Measurements from ENCODE around the gene MPDU1.
A peak's percentile ranks its signal among the peaks of the same experiment; 100 is the strongest.

MPDU1 gene

GRCh38 chr17:7561028-7561575 is 22.6 kb upstream of the MPDU1 start:
- peak; percentile 36 to 42 for DNase-seq

DNA sequence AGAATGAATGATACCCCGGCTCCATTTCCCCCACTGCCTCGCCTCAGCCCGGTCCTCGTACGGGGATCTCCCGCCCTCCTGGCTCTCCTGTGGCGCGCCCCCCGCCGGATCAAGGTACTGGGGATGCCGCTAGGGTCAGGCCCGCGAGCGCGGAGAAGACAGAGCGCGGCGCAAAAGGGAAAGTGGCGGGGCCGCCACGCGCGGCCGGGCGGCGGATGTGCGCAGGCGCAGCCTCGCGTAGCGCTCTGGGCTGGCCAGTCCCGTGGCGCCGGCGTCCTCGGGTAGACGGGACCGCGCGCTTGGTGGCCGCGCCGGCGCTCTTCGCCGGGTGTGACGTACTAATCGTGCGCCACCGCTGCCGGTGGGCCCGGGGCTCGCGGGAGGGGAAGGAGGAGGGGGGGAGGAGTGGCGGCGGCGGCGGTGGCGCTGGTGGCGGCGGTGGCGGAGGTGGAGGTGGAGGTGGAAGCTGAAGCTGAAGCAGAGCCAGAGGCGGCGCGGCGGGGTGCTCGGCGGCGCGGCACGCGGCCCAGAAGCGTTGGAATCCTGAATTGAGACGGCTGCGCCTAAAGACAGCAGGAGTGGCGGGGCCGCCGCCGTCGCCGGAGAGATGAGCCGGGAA is 22.0 kb upstream of the MPDU1 start, which contains the start of gene SENP3:
SENP3 (plus strand) TSS at position 331 of the 619 bp plus-strand sequence. CDS start 1,158 bp downstream, outside the sequence.
- DNase-seq: peak; percentile 39 to 55

- no peak for DNase-seq
These were observed 21.4 kb upstream of the MPDU1 start for GRCh38 chr17:7562208-7562605.

DNA sequence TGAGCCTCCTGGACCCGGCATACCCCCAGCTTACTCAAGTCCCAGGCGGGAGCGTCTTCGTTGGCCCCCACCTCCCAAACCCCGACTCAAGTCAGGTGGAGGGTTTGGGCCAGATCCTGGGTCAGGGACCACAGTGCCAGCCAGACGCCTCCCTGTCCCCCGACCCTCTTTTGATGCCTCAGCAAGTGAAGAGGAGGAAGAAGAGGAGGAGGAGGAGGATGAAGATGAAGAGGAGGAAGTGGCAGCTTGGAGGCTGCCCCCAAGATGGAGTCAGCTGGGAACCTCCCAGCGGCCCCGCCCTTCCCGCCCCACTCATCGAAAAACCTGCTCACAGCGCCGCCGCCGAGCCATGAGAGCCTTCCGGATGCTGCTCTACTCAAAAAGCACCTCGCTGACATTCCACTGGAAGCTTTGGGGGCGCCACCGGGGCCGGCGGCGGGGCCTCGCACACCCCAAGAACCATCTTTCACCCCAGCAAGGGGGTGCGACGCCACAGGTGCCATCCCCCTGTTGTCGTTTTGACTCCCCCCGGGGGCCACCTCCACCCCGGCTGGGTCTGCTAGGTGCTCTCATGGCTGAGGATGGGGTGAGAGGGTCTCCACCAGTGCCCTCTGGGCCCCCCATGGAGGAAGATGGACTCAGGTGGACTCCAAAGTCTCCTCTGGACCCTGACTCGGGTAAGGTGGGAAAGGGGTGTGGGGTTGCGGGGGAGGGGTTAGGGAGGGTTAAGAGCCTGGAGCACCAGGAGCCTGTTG is 20.4 kb upstream of the MPDU1 start:
- DNase-seq: no peak

DNA sequence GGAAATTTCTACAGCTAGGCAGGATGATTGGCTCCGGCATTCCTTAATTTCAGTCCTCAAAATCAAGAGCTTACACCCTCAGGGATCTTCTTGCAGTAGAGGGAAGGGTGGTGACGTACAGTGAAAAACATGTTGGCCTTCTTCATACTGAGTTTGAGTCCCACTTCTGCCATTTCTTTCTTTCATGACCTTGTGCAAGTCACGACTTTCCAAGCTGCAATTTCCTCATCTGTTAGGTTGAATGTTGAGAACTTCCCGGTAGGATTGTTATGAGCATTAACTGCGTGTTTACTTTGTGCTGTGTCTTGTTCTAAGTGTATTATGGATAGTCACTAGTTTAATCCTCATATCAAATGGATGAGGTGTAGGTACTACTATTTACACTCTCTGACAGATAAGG is 14.1 kb upstream of the MPDU1 start:
- DNase-seq: no peak

DNA sequence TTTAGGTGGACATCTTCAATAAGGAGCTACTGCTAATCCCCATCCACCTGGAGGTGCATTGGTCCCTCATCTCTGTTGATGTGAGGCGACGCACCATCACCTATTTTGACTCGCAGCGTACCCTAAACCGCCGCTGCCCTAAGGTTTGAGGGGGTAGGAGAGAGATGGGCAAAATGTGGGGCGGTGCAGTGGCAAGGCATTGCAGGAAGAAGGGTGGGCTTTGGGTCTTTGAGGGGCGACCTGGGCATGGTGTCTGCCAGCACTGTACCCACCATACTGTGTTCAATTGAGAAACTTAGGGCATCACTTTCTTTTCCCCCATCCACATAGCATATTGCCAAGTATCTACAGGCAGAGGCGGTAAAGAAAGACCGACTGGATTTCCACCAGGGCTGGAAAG is 13.3 kb upstream of the MPDU1 start:
- no peak for DNase-seq

GRCh38 chr17:7572338-7572587 is 11.4 kb upstream of the MPDU1 start:
- DNase-seq: no peak

DNA sequence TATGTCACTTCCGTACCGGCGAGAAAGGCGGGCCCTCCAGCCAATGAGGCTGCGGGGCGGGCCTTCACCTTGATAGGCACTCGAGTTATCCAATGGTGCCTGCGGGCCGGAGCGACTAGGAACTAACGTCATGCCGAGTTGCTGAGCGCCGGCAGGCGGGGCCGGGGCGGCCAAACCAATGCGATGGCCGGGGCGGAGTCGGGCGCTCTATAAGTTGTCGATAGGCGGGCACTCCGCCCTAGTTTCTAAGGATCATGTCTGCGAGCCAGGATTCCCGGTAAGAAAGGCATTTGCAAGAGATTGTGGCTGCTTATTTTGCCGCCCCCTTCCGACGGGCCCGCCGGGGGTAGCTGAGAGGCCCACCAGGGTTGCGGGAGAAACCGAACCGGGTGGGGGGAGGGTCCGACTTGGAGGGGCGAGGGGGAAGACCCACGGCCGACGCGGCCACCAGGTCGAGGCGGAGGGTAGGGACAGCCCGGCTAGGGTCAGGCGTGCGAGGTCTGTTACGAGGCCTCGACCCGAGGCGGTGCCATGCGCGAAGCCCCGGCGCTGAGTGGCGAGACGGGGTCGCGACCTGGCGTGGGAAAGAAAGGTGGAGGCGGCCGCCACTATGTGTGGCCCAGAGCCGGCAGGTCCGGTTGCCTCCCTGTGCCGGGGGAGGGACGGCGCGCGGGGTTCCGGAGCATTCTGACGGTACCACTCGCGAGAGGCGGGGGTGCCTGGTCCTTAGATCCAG is 10.9 kb upstream of the MPDU1 start:
- peak; percentile 90 to 94 for DNase-seq

DNA sequence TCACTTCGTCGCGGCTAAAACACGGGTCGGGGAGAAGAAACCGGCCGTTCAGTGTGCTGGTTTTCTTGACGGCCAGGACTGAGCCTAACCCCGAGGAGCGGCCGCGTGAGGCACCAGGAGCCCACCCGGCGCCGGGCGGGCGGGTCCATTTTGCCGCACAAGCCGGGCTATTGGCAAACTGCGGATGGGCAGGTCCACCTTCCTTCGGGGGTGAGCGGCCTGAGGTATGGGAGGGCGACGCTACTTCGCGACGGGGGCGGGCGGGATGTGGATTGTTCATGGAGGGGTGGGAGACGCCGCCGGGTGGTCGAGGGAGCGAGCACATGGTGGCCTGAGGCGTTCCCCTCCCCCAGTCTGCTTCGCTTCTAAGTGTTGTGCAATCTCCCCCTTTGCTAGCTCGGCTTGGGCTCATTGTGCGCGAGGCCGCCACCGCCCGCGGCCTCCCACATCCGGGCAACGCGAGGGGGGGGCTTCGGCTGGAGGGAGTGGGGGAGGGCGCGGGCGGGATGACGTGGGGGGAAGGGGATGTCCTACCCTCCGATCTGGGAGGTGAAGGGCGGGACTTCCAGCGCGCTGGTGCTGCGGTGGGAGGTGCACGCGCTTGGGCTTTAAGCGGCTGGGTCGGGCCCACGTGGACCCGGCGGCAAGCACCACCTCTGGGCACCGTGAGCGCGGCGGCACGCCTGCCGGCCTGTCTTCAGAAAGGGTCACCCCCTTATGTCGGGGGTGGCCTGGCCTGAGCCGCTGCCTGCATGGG is 10.2 kb upstream of the MPDU1 start:
- DNase-seq: peak; percentile 9 to 48

DNA sequence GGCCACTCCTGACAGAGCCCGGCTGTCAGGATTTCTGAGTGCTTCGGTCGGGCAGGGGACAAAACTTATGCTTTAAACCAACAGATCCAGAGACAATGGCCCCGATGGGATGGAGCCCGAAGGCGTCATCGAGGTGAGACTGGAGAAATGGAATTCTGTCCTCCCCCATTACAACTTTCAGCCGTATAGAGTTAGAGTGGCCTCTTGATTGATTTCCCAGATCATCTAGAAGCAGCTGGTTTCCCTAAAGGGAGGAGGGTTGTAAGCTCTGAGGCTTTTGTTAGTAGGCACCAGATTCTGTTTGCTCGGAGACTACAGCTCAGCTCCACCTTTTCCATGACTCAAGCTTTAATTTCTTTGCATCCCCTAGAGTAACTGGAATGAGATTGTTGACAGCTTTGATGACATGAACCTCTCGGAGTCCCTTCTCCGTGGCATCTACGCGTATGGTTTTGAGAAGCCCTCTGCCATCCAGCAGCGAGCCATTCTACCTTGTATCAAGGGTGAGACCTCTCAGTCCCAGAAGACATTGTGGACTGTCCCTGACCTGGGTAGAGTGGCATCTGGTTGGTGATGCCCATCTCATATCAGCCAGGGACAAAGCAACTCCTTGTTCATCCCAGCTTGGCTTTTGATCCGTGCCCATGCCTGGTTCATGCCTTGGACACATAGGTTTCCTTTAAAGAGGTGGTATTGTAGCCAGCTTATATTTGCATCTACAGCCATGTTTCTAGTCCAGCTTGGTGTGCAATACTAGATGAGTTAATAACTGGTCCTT is 9.3 kb upstream of the MPDU1 start:
- no peak for DNase-seq

- DNase-seq: no peak
These were observed 8.2 kb upstream of the MPDU1 start for GRCh38 chr17:7575481-7575883.

DNA sequence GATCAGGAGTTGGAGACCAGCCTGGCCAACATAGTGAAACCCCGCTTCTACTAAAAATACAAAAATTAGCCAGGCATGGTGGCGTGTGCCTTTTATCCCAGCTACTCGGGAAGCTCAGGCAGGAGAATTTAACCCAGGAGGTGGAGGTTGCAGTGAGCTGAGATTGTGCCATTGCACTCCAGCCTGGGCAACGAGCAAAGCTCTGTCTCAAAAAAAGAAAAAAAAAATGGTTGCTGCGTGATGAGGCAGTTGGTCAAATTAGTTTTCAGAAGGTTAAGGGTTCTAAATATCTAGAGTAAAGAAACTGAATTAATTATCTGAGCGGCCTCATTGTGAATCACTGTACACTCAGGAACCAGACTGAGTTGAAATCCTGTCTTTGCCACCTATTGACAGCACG is 7.7 kb upstream of the MPDU1 start:
- no peak for DNase-seq

DNA sequence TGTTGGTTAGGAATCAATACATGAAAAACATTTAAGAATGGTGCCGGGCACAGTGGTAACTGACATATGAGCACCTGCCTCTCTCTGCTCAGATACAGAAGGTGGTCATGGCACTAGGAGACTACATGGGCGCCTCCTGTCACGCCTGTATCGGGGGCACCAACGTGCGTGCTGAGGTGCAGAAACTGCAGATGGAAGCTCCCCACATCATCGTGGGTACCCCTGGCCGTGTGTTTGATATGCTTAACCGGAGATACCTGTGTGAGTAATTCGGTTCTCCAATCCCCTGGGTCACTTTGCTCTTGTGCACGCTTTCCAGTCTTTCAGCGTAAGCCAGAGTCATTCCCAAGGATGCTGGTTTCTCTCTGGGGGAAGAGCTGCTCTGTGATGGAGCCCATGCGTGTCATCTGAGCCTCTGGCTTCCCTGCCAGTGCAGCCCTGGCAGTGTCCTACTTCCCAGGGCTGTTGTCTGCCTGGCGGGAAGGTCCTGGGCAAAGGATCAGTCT is 7.2 kb upstream of the MPDU1 start:
- DNase-seq: no peak

GRCh38 chr17:7577327-7578199 is 6.1 kb upstream of the MPDU1 start:
- no peak for DNase-seq

GRCh38 chr17:7579001-7579833 is 4.4 kb upstream of the MPDU1 start, which contains the start of gene CD68:
TSS of gene CD68 (plus strand) at chr17:7579638. CDS start at chr17:7579678, 40 bp downstream.
- DNase-seq: no peak

DNA sequence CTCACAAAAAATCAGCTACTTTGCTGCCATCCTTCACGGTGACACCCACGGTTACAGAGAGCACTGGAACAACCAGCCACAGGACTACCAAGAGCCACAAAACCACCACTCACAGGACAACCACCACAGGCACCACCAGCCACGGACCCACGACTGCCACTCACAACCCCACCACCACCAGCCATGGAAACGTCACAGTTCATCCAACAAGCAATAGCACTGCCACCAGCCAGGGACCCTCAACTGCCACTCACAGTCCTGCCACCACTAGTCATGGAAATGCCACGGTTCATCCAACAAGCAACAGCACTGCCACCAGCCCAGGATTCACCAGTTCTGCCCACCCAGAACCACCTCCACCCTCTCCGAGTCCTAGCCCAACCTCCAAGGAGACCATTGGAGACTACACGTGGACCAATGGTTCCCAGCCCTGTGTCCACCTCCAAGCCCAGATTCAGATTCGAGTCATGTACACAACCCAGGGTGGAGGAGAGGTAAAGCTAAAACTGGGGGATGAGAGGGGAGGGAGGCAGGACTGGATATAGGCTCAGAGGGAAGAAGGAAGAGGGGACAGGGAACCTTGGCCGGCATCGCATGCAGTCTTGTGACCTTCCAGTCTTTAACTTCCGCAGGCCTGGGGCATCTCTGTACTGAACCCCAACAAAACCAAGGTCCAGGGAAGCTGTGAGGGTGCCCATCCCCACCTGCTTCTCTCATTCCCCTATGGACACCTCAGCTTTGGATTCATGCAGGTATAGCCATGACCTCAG is 3.6 kb upstream of the MPDU1 start:
- DNase-seq: no peak

GRCh38 chr17:7580604-7581575 is 2.8 kb upstream of the MPDU1 start:
- no peak for DNase-seq
